WTC11 (cell line): ENCODE results near the gene B4GALT6. TPM values are rescaled to one million over a fixed set of nuclear protein-coding genes. Genes with fewer than 3 reads are reported as not detected.

Experiments used
- ATAC-seq: fragments of 200-7000 bp; cut with Tn5 transposase; 2 replicates; pipeline ENCODE4 v1.10.0; 2021; ENCODE audit warnings: mild to moderate bottlenecking, moderate library complexity
- CTCF ChIA-PET: fragments of 300-600 bp; sonication (Branson Sonifier 250); formaldehyde crosslinking; loops from one replicate; lab custom pipeline; 2021; ENCODE audit warnings: antibody characterized with exemption; lab: Charles Lee
- POLR2A ChIA-PET: fragments of 350-600 bp; sonication (Branson Sonifier 250); formaldehyde crosslinking; loops from one replicate; lab custom pipeline; 2021; ENCODE audit warnings: antibody characterized with exemption; lab: Charles Lee
- DNase-seq: peaks from one replicate; pipeline ENCODE4 v3.0.0; 2021; ENCODE audit warnings: low spot score
- H3K27ac Mint-ChIP-seq: 2 replicates; pipeline ENCODE4 v1.8.0; 2021; ENCODE audit warnings: mixed read lengths
- H3K27me3 Mint-ChIP-seq: 2 replicates; pipeline ENCODE4 v1.8.0; 2021; ENCODE audit warnings: low read depth, mild to moderate bottlenecking, moderate library complexity, mixed read lengths
- H3K36me3 Mint-ChIP-seq: 2 replicates; pipeline ENCODE4 v1.8.0; 2021; ENCODE audit warnings: mixed read lengths
- H3K4me1 Mint-ChIP-seq: 2 replicates; pipeline ENCODE4 v1.8.0; 2022; ENCODE audit warnings: mixed read lengths
- H3K4me3 Mint-ChIP-seq: 2 replicates; pipeline ENCODE4 v1.8.0; 2021; ENCODE audit warnings: mild to moderate bottlenecking, moderate library complexity, mixed read lengths
- H3K9me3 Mint-ChIP-seq: 2 replicates; pipeline ENCODE4 v1.8.0; 2021; ENCODE audit warnings: mixed read lengths
- AFF4 ChIP-seq: sonication (generic); formaldehyde crosslinking; IDR thresholded peaks from 2 replicates; pipeline ENCODE4 v1.8.1; 2023; ENCODE audit warnings: mild to moderate bottlenecking, missing genetic modification reagents, borderline replicate concordance
- CBFB ChIP-seq: sonication (generic); formaldehyde crosslinking; IDR thresholded peaks from 2 replicates; pipeline ENCODE4 v1.8.1; 2022; ENCODE audit warnings: mild to moderate bottlenecking, low read depth, missing genetic modification reagents
- EMX1 ChIP-seq: fragments of 250-450 bp; sonication (Bioruptor Pico); IDR thresholded peaks from 2 replicates; pipeline ENCODE4 v1.8.0; 2021; ENCODE audit warnings: mild to moderate bottlenecking
- FOXJ3 ChIP-seq: sonication (generic); formaldehyde crosslinking; IDR thresholded peaks from 2 replicates; pipeline ENCODE4 v1.9.0; 2021; ENCODE audit warnings: missing genetic modification reagents, mild to moderate bottlenecking, borderline replicate concordance
- FOXP4 ChIP-seq: sonication (generic); formaldehyde crosslinking; IDR thresholded peaks from 2 replicates; pipeline ENCODE4 v1.8.0; 2022; ENCODE audit warnings: mild to moderate bottlenecking, missing genetic modification reagents
- GTF2I ChIP-seq: fragments of 250-450 bp; sonication (Bioruptor Pico); conservative IDR thresholded peaks from 2 replicates; pipeline ENCODE4 v1.4.0; 2021; ENCODE audit warnings: mild to moderate bottlenecking
- JAZF1 ChIP-seq: fragments of 250-450 bp; sonication (Bioruptor Pico); IDR thresholded peaks from 2 replicates; pipeline ENCODE4 v1.9.0; 2021; ENCODE audit warnings: moderate library complexity, mild to moderate bottlenecking, inconsistent platforms
- MYBL2 ChIP-seq: sonication (generic); formaldehyde crosslinking; IDR thresholded peaks from 2 replicates; pipeline ENCODE4 v1.8.1; 2023; ENCODE audit warnings: mild to moderate bottlenecking, moderate library complexity, missing genetic modification reagents
- PRDM15 ChIP-seq: sonication (generic); formaldehyde crosslinking; IDR thresholded peaks from 2 replicates; pipeline ENCODE4 v1.8.0; 2022; ENCODE audit warnings: missing genetic modification reagents
- SMAD3 ChIP-seq: sonication (generic); formaldehyde crosslinking; IDR thresholded peaks from 2 replicates; pipeline ENCODE4 v1.8.0; 2022; ENCODE audit warnings: missing genetic modification reagents, mild to moderate bottlenecking, borderline replicate concordance
- SMAD4 ChIP-seq: sonication (generic); formaldehyde crosslinking; IDR thresholded peaks from 2 replicates; pipeline ENCODE4 v1.8.0; 2022; ENCODE audit warnings: mild to moderate bottlenecking, missing genetic modification reagents
- TEAD1 ChIP-seq: sonication (generic); formaldehyde crosslinking; IDR thresholded peaks from 2 replicates; pipeline ENCODE4 v1.8.0; 2022; ENCODE audit warnings: mild to moderate bottlenecking, missing genetic modification reagents
- TEAD4 ChIP-seq: sonication (generic); formaldehyde crosslinking; IDR thresholded peaks from 2 replicates; pipeline ENCODE4 v1.8.0; 2022; ENCODE audit warnings: mild to moderate bottlenecking, missing genetic modification reagents
- ZBTB21 ChIP-seq: sonication (generic); formaldehyde crosslinking; IDR thresholded peaks from 2 replicates; pipeline ENCODE4 v1.8.1; 2023; ENCODE audit warnings: mild to moderate bottlenecking, missing genetic modification reagents, borderline replicate concordance
- ZNF138 ChIP-seq: sonication (generic); formaldehyde crosslinking; conservative IDR thresholded peaks from 2 replicates; pipeline ENCODE4 v1.8.1; 2022; ENCODE audit warnings: mild to moderate bottlenecking, moderate library complexity, missing genetic modification reagents
- ZNF219 ChIP-seq: sonication (generic); formaldehyde crosslinking; IDR thresholded peaks from 2 replicates; pipeline ENCODE4 v1.8.0; 2023; ENCODE audit warnings: missing genetic modification reagents, mild to moderate bottlenecking, borderline replicate concordance
- ZNF317 ChIP-seq: sonication (generic); formaldehyde crosslinking; IDR thresholded peaks from 2 replicates; pipeline ENCODE4 v1.8.1; 2023; ENCODE audit warnings: low read depth, mild to moderate bottlenecking, moderate library complexity, missing genetic modification reagents, borderline replicate concordance
- ZNF416 ChIP-seq: fragments of 250-450 bp; sonication (Bioruptor Pico); IDR thresholded peaks from 2 replicates; pipeline ENCODE4 v1.9.0; 2021; ENCODE audit warnings: mild to moderate bottlenecking, inconsistent platforms
- total RNA-seq: library from RNA; stranded (reverse); gene quantifications from 3 replicates; pipeline ENCODE4 v1.2.3, GENCODE V29; 2021
- TF ChIP-seq, protein P1 (sequence below): sonication (generic); formaldehyde crosslinking; IDR thresholded peaks from 2 replicates; pipeline ENCODE4 v1.8.1; 2022; ENCODE audit warnings: mild to moderate bottlenecking, missing genetic modification reagents, moderate library complexity, borderline replicate concordance
- TF ChIP-seq, protein P2 (sequence below): sonication (generic); formaldehyde crosslinking; IDR thresholded peaks from 2 replicates; pipeline ENCODE4 v1.8.1; 2022; ENCODE audit warnings: low read depth, missing genetic modification reagents, borderline replicate concordance
- TF ChIP-seq, protein P3 (sequence below): sonication (generic); formaldehyde crosslinking; IDR thresholded peaks from 2 replicates; pipeline ENCODE4 v1.8.0; 2022; ENCODE audit warnings: mild to moderate bottlenecking, missing genetic modification reagents

The B4GALT6 gene
- total RNA-seq, 1 experiment from 2014 or later = 50.6 TPM

- ChIA-PET CTCF (no interaction called here), POLR2A (no interaction called here)
- H3K4me1 Mint-ChIP-seq = peaks cover 49% of the 10 kb centered on the region
- no peak for DNase-seq
- no peaks in the 10 kb centered on the region for H3K9me3 Mint-ChIP-seq
- peaks cover 29% of the 10 kb centered on the region for H3K36me3 Mint-ChIP-seq
- no peaks in the 10 kb centered on the region for H3K27me3 Mint-ChIP-seq
- TF ChIP-seq ZNF317 (CRISPR knock-in tag) (no peak), CBFB (CRISPR knock-in tag) (no peak), TEAD1 (no peak), FOXJ3 (CRISPR knock-in tag) (no peak), JAZF1 (no peak), AFF4 (CRISPR knock-in tag) (no peak), FOXP4 (no peak), PRDM15 (CRISPR knock-in tag) (no peak)
- TF ChIP-seq, protein P1, sequence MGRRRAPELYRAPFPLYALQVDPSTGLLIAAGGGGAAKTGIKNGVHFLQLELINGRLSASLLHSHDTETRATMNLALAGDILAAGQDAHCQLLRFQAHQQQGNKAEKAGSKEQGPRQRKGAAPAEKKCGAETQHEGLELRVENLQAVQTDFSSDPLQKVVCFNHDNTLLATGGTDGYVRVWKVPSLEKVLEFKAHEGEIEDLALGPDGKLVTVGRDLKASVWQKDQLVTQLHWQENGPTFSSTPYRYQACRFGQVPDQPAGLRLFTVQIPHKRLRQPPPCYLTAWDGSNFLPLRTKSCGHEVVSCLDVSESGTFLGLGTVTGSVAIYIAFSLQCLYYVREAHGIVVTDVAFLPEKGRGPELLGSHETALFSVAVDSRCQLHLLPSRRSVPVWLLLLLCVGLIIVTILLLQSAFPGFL (CRISPR knock-in tag) = no peak
- TF ChIP-seq, protein P2, sequence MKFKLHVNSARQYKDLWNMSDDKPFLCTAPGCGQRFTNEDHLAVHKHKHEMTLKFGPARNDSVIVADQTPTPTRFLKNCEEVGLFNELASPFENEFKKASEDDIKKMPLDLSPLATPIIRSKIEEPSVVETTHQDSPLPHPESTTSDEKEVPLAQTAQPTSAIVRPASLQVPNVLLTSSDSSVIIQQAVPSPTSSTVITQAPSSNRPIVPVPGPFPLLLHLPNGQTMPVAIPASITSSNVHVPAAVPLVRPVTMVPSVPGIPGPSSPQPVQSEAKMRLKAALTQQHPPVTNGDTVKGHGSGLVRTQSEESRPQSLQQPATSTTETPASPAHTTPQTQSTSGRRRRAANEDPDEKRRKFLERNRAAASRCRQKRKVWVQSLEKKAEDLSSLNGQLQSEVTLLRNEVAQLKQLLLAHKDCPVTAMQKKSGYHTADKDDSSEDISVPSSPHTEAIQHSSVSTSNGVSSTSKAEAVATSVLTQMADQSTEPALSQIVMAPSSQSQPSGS (CRISPR knock-in tag) = no peak
- H3K27ac Mint-ChIP-seq = peak overlapping the region; percentile 17
- no peak overlapping the region for H3K4me3 Mint-ChIP-seq
- ATAC-seq = no peak
Measured at GRCh38 chr18:31652877-31653276, 31.5 kb downstream of the B4GALT6 start.

- Mint-ChIP-seq H3K27ac (peak overlapping the region; percentile 12; the same call in 1 of the 2 replicates), H3K9me3 (no peaks in the 10 kb centered on the region), H3K27me3 (no peaks in the 10 kb centered on the region), H3K4me1 (peaks cover 52% of the 10 kb centered on the region), H3K4me3 (no peak overlapping the region)
- DNase-seq = no peak
- CTCF ChIA-PET = no interaction called here
- no peak for ATAC-seq
- no peak for TF ChIP-seq SMAD4
- no peak for TF ChIP-seq ZBTB21
- no peak for TF ChIP-seq MYBL2 (CRISPR knock-in tag)
- no peak for TF ChIP-seq ZNF416 (CRISPR knock-in tag)
- no peak for TF ChIP-seq TEAD1
- TF ChIP-seq JAZF1 = no peak
- TF ChIP-seq, protein P3, sequence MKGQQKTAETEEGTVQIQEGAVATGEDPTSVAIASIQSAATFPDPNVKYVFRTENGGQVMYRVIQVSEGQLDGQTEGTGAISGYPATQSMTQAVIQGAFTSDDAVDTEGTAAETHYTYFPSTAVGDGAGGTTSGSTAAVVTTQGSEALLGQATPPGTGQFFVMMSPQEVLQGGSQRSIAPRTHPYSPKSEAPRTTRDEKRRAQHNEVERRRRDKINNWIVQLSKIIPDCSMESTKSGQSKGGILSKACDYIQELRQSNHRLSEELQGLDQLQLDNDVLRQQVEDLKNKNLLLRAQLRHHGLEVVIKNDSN = no peak
- no peak for TF ChIP-seq SMAD3
- no peak for TF ChIP-seq EMX1 (CRISPR knock-in tag)
- TF ChIP-seq GTF2I (CRISPR knock-in tag) = no peak
- no peak for TF ChIP-seq TEAD4 (CRISPR knock-in tag)
- TF ChIP-seq ZNF219 (CRISPR knock-in tag) = no peak
- TF ChIP-seq ZNF138 (CRISPR knock-in tag) = no peak
- TF ChIP-seq, all 79 proteins: peak for 0
- peaks cover 28% of the 10 kb centered on the region for H3K36me3 Mint-ChIP-seq
- POLR2A ChIA-PET = no interaction called here
Measured at GRCh38 chr18:31652357-31652756, 32.0 kb downstream of the B4GALT6 start.
